Esophagus squamous epithelium (tissue), 4 donors: ENCODE results near the gene ZNF407.

ENCODE experiments used
- CTCF ChIP-seq, 6 experiments: fragments of 450-650 bp in 4 of 6; fragments of 200-600 bp in 2 of 6; sonication (generic) in 2 of 6; IDR thresholded peaks; one replicate each; pipeline ENCODE4 v1.5.1; 2016 to 2019; ENCODE audit warnings: antibody characterized with exemption in 6 of 6, mild to moderate bottlenecking in 4 of 6, moderate library complexity in 4 of 6
- POLR2A ChIP-seq, 4 donors: fragments of 450-650 bp; IDR thresholded peaks; one replicate each; pipeline ENCODE4 v1.6.1; 2017; ENCODE audit warnings: antibody characterized with exemption in 4 of 4, mild to moderate bottlenecking in 4 of 4, moderate library complexity in 3 of 4

GRCh38 chr18:74949611-74950010, 351.9 kb downstream of the ZNF407 start:
- no peak for TF ChIP-seq CTCF (IDR thresholded peaks at IDR 0.05)
- no peak for TF ChIP-seq POLR2A (IDR thresholded peaks at IDR 0.05)
